Ovary (tissue), 9 donors: Measurements from ENCODE around the gene ERMARD. TPM values are rescaled to one million over a fixed set of nuclear protein-coding genes. Genes with fewer than 3 reads are reported as not detected.

Experiments
- DNase-seq, 5 donors: peaks; one replicate each; pipeline ENCODE4 v3.0.0-alpha.2; 2019 to 2020
- H3K27ac ChIP-seq, 2 donors: fragments of 200-600 bp; one replicate each; pipeline versions ENCODE4 v1.5.1 to v1.8.0; 2019 to 2022
- H3K27me3 ChIP-seq: fragments of 200-600 bp; one replicate; pipeline ENCODE4 v1.8.0; 2022
- H3K36me3 ChIP-seq: fragments of 200-600 bp; sonication (generic); one replicate; pipeline ENCODE4 v1.5.1; 2019
- H3K4me1 ChIP-seq: one replicate; pipeline ENCODE4 v1.8.1; 2013; ENCODE audit warnings: mild to moderate bottlenecking, moderate library complexity; ENCODE audit not compliant: insufficient read depth
- H3K4me3 ChIP-seq: fragments of 200-600 bp; sonication (generic); one replicate; pipeline ENCODE4 v1.5.1; 2017
- H3K9me3 ChIP-seq, 2 donors: fragments of 200-600 bp in 1 of 2; sonication (generic) in 1 of 2; one replicate each; pipeline versions ENCODE4 v1.5.1 to v1.8.1; 2013 to 2019; ENCODE audit warnings: mild to moderate bottlenecking in 1 of 2, moderate library complexity in 1 of 2
- EP300 ChIP-seq: sonication (generic); formaldehyde crosslinking; IDR thresholded peaks from one replicate; pipeline ENCODE4 v1.6.1; 2017; ENCODE audit warnings: antibody characterized with exemption
- POLR2A ChIP-seq: fragments of 450-650 bp; IDR thresholded peaks from one replicate; pipeline ENCODE4 v1.6.1; 2017; ENCODE audit warnings: antibody characterized with exemption, mild to moderate bottlenecking, moderate library complexity
- WGBS, 3 donors: extraction: QIAGEN DNeasy Blood & Tissue Kit in 1 of 3; methylation state at CpG; one replicate each; pipeline versions ENCODE4 v1.1.5 to v1.1.7; 2013 to 2017; 5-methylcytosine and 5-hydroxymethylcytosine counted together
- intact Hi-C, 4 donors: fragments of 100-400 bp; cut with DNase I; formaldehyde crosslinking; loops; one replicate each; pipeline versions ENCODE4 v1.11.0 to v1.15.1; 2022 to 2023
- polyA plus RNA-seq, 2 donors: library from polyadenylated mRNA; stranded (reverse); fragments of 200-250 nt in 1 of 2; fragments of 350-450 nt in 1 of 2; fragmentation: Illumina TruSeq in 1 of 2; extraction: RNeasy Lipid Tissue Mini Kit (QIAGEN cat#74804) in 1 of 2; gene quantifications; one replicate each; pipeline ENCODE4 v1.2.3, GENCODE V29; 2013 to 2014
- total RNA-seq, 7 donors: library from RNA; depleted of rRNA in 2 of 7; stranded (reverse); fragments of >200 nt in 2 of 7; fragmentation: NEBNext Ultra II Directional in 3 of 7; extraction: Animal tissue kit (Norgen Biotek cat#: 25700) in 3 of 7; gene quantifications; one replicate each; pipeline versions ENCODE4 v1.1.0 to v1.2.4, GENCODE V29; 2016 to 2023
- TF ChIP-seq, protein P1 (sequence below), 3 donors: fragments of 450-650 bp in 2 of 3; fragments of 200-600 bp in 1 of 3; IDR thresholded peaks; one replicate each; pipeline versions ENCODE4 v1.5.1 to v1.8.0; 2016 to 2022; ENCODE audit warnings: antibody characterized with exemption in 3 of 3, mild to moderate bottlenecking in 1 of 3
- donor health status: DM: no; HTN: no; CAD: no; lungs with moderate emphysema.
- donor health status: DM: no; HTN: no; CAD: no.
- donor health status: Bipolar disorder and iron deficiency.
- donor health status: DM: yes; HTN: yes; CAD: no.
- donor health status: DM: no; HTN: no; CAD: no.
- donor health status: DM: yes; HTN: yes; CAD: no.

Gene ERMARD
- total and polyA plus RNA-seq, 9 donors, result 15.9 to 38.0 (median 27.0) TPM

DNA sequence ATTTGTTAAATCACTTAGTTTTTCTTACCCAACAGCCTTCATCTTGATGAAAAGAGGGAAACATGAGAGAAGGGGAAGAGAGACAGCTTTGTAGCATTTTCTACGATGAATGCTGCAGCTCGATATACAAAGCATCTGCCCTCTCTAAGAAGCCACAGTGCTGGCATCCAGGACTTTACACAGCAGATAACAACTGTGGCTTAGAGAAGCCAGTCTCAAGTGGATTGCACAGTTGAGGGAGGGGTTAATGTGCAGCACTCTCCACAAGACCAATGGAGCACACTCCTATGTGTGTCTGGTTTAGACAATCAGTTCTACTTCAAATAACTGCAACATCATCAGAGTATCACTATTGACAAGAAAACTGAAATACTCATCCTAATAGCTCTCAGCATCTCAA lies 43.6 kb upstream of the ERMARD start:
- DNase-seq, result no peak
- Histone ChIP-seq H3K4me3 (no peak overlapping the region), H3K36me3 (no peaks in the 10 kb centered on the region), H3K4me1 (peaks cover 1% of the 10 kb centered on the region), H3K27ac (no peak overlapping the region), H3K9me3 (no peaks in the 10 kb centered on the region), H3K27me3 (no peaks in the 10 kb centered on the region)
- 89 to 92% (median 91%) methylated on average over 2 of the region's 2 CpGs for WGBS, 3 donors
- TF ChIP-seq, protein P1, sequence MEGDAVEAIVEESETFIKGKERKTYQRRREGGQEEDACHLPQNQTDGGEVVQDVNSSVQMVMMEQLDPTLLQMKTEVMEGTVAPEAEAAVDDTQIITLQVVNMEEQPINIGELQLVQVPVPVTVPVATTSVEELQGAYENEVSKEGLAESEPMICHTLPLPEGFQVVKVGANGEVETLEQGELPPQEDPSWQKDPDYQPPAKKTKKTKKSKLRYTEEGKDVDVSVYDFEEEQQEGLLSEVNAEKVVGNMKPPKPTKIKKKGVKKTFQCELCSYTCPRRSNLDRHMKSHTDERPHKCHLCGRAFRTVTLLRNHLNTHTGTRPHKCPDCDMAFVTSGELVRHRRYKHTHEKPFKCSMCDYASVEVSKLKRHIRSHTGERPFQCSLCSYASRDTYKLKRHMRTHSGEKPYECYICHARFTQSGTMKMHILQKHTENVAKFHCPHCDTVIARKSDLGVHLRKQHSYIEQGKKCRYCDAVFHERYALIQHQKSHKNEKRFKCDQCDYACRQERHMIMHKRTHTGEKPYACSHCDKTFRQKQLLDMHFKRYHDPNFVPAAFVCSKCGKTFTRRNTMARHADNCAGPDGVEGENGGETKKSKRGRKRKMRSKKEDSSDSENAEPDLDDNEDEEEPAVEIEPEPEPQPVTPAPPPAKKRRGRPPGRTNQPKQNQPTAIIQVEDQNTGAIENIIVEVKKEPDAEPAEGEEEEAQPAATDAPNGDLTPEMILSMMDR (IDR thresholded peaks at IDR 0.05), result no peak
- TF ChIP-seq EP300 (no peak), POLR2A (no peak)
- intact Hi-C loops, result no loop called here

DNA sequence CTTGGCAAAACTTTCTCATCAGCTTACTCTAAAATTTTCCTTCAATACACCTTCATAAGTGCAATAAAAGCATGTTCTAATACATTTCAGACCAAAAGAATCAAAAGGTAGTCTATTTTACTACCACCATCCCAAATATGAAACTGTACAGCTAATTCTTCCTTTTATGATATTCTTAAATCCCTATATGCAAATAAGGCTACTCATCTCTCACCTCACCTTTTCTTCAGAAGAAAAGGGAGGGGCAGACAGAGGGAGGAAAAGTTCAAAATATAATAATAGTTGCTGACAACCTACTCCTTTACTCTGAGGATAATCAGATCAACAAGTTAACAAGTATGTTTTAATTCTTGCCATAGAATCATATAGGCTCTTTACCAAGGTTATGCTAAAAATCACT lies 42.1 kb upstream of the ERMARD start:
- DNase-seq, result no peak
- TF ChIP-seq POLR2A (no peak), EP300 (no peak)
- TF ChIP-seq, protein P1 (IDR thresholded peaks at IDR 0.05), result no peak
- Histone ChIP-seq H3K4me3 (no peak overlapping the region), H3K9me3 (no peaks in the 10 kb centered on the region), H3K4me1 (peaks cover 1% of the 10 kb centered on the region), H3K36me3 (no peaks in the 10 kb centered on the region), H3K27ac (no peak overlapping the region), H3K27me3 (no peaks in the 10 kb centered on the region)
- intact Hi-C loops, result no loop called here

DNA sequence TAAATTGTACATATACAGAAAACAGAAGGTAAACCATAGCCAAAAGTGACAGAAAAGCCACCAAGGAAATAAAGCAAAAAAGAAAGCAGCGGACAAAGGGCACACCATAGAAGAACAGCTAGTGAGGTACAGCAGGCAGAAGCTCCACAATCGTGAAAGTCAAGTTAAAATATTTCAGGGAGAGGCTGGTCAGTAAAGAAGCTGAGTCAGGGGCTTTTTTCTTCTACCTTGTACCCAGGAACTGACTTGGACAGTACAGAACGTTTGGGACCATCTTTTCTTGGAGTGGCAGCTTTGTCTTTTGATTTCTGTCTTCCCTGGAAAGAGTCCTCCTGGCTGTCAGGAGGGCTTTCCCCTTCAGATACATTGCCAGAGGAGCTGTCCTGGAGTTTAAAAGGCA lies 41.4 kb upstream of the ERMARD start:
- no peak for DNase-seq
- 74 to 80% (median 75%) methylated on average over 3 of the region's 3 CpGs for WGBS, 3 donors
- Histone ChIP-seq H3K27me3 (no peaks in the 10 kb centered on the region), H3K27ac (no peak overlapping the region), H3K9me3 (no peaks in the 10 kb centered on the region), H3K36me3 (no peaks in the 10 kb centered on the region), H3K4me3 (no peak overlapping the region), H3K4me1 (no peaks in the 10 kb centered on the region)
- no peak for TF ChIP-seq POLR2A
- TF ChIP-seq EP300, result no peak
- TF ChIP-seq, protein P1 (IDR thresholded peaks at IDR 0.05), result no peak
- intact Hi-C loops, result loop anchor here in 1 of 4 donors (2.0 kb wide), 1 partner anchor 73 kb away; no protein-coding TSS in a partner anchor

DNA sequence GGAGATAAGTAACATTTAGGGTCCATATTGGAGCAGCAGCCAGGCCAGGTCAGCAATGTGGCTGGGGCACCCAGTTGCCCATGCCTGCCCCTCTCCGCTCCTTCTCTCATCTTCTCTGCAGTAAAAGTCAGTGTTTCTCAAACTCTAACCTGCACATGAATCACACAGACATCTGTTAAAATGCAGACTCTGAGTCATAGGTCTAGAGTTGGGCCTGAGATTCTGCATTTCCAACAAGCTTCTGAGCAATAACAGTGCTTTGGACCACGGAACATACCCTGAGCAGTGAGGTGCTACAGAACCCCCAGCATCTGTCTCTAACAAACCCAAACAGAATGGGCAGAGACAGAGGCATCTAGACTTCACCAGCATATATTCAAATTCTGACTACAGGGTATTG lies 37.2 kb upstream of the ERMARD start:
- no peaks in the 10 kb centered on the region for H3K27me3 ChIP-seq
- TF ChIP-seq EP300 (no peak), POLR2A (no peak)
- TF ChIP-seq, protein P1 (IDR thresholded peaks at IDR 0.05), result no peak
- no peaks in the 10 kb centered on the region for H3K4me1 ChIP-seq
- intact Hi-C loops, result no loop called here
- H3K4me3 ChIP-seq, result no peak overlapping the region
- no peak overlapping the region for H3K27ac ChIP-seq
- H3K9me3 ChIP-seq, result no peaks in the 10 kb centered on the region
- no peak for DNase-seq
- WGBS, 3 donors, result 94 to 100% (median 95%) methylated on average over 2 of the region's 2 CpGs
- no peaks in the 10 kb centered on the region for H3K36me3 ChIP-seq

DNA sequence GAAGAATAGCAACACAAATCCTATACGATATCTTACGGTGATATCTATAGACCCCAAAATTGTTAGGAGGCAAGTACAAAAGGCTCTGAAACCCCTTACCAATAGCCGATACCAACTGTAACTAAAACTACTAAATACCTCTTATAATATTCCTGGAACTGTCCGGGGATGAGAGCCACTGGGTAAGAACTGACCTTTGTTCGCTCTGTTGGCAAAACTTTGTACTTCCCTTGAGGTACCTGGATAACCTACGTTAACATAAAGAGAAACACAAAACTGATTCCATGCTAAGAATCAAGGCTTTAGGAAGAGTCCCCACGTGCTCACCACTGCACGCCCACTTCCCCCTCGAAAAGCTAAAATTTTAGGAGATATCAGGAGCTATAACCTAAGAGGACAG lies 36.8 kb upstream of the ERMARD start:
- no peak for DNase-seq
- no peak overlapping the region for H3K4me3 ChIP-seq
- H3K4me1 ChIP-seq, result no peaks in the 10 kb centered on the region
- no peaks in the 10 kb centered on the region for H3K36me3 ChIP-seq
- TF ChIP-seq, protein P1 (IDR thresholded peaks at IDR 0.05), result no peak
- no peak for TF ChIP-seq POLR2A
- TF ChIP-seq EP300, result no peak
- intact Hi-C loops, result no loop called here
- no peaks in the 10 kb centered on the region for H3K9me3 ChIP-seq
- 93 to 96% (median 94%) methylated on average over 9 of the region's 9 CpGs for WGBS, 3 donors
- H3K27me3 ChIP-seq, result no peaks in the 10 kb centered on the region
- no peak overlapping the region for H3K27ac ChIP-seq
